Epidermal melanocyte (primary cell): Measurements from ENCODE around the gene SNORC.

Experiments
- DNase-seq: peaks from one replicate; pipeline ENCODE4 v3.0.0; 2011; ENCODE audit warnings: low spot score; ENCODE audit not compliant: insufficient read length

SNORC gene

DNA sequence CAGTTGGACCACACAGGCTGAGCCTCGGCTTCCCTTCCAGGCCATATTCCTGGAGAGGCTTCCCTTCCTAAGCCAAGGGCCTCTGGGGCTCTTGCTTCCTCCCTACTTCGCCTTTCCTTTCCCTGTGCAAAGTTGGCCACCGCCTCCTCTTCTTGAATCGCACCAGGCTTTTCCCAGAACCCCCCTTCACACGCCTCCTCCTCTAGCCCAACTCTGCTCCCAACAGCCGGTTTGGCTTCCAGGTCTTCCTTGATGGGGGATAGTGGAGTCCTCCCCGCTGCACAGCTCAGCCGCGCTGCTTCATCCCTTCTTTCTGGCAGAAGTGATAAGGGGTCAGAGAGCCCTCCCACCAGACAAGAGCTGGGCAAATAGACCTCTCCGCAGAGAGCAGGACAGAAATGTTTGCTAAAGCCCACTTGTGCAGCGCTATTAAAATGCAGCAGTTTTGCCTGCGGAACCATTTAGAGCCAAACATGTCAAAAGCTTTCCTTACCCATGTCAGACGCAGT lies 56.4 kb downstream of the SNORC start:
- DNase-seq: no peak

DNA sequence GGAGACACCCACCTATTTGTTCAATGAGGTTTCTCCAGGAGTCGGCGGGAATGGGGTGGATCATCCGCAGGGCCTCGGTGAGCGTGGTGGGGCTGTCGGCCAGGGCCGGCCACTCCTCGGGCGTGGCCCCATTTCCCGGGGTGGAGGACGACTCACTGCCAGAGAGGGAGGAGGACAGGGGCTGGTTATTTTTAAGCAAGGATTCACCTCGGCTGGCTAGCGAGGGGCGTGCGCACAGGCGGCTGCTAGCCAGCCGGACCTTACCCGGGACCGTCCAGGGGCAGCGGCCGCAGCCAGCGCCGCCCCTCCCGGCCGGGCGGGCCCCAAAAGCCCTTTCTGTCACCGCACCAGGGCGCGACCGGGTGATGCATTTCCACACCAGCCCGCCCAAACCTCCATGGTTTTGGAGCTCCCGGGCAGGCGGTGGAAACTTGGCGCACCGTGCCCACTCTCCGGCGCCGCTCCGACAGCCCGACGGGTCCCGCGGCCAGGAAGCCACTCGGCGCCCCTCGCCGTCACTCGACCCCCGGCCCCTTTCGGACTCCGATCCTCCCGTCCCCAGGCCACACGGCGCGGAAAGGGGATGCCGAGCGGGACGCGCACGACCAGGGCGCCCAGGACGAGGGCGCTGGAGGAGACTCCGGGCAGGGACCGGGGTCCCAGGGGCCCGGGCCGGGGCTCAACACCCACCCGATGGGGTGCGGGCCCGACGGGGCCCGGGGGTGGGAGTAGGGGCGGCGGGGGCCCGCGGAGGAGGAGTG lies 57.1 kb downstream of the SNORC start:
- DNase-seq: no peak

DNA sequence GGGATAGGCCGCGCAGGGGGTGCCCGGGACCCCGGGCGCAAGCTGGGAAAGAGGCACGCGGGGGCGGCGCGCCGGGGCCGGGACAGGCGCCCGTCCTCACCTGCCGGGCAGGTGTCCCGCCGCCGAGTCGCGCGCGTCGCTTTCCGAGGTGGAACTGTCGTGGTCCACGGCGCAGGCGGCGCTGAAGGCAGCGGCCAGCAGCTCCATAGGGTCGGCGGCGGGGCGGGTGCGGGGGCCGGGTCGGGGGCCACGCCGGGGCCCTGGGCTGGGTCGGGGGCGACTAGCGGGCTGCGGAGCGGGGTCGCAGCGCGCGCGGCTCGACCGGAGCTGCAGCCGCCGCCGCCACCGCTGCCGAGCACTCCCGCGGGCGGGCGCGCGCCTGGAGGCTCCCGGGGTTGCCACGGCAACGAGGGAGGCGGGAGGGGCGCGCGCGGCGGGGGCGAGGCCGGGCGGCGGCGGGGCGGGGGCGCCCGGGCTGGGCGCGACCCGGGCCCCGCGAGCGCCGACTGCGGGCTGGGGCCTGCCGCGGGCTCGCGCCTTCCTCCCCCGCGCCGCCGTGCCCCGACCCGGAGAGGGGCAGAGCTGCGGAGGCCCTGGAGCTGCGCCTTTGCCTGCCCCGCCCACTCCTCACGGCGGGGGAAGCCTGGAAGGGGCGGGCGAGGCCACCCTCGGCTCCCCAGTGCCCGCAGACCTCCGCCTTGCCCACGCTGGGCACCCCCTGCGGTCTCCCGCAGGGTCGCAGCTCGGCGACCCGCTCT lies 57.9 kb downstream of the SNORC start:
- no peak for DNase-seq
